GM19240 (cell line): ENCODE data around the gene ADAMTS5.

Experiments
- DNase-seq: peaks from one replicate; pipeline ENCODE4 v3.0.0; 2011; ENCODE audit warnings: low spot score; ENCODE audit not compliant: insufficient read length

Gene ADAMTS5

DNA sequence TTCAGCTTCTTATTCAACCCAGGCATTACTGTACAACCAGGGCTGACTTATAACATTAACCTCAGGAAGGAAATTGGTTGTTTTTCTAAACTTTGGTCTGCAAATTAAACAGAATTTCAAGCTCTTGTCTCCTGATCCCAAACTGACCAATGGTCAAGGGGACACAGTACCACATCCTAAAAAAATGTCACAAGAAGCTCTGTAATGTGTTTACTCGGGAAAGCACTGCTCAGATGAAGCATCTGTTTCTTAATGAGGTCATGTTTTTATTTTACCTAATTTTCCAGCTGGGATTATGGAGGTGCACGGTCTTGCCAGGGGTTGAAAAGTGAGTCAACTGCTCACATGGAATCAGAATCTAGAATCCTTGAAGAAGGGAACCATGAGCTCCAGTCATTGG, 18.7 kb downstream of the ADAMTS5 start:
- no peak for DNase-seq

DNA sequence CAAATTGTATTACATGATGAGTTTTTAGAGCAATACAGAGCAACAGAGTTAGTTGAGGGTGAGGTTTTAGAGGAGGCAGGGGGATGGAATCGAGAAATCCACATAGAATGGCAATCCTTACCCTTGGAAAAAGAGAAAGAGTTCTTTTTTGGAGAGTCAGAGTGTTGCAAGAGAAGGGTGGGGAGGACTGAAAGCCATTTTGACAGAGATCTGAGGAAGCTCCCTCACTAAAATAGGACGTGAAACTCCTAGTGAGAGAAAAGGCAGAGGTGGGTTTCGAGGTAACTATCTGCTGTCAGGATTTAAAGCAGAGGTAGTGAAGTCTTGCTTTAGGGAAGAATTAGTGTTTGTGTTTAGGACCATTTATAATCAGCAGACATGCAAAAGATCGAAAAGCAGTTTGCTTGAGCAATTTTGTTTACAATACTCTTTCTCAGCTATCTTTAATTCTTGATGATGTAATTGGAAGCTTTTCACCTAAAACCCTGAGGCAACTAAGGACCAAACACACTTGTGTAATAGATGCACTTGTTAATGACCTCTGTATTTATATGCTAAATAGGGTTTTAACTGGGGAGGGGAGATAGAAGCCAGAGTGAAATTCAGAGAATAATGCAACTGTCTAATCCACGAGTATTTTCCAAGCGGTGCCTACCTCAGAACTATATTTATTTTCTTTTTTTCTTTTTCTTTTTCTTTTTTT, 20.0 kb downstream of the ADAMTS5 start:
- no peak for DNase-seq

DNA sequence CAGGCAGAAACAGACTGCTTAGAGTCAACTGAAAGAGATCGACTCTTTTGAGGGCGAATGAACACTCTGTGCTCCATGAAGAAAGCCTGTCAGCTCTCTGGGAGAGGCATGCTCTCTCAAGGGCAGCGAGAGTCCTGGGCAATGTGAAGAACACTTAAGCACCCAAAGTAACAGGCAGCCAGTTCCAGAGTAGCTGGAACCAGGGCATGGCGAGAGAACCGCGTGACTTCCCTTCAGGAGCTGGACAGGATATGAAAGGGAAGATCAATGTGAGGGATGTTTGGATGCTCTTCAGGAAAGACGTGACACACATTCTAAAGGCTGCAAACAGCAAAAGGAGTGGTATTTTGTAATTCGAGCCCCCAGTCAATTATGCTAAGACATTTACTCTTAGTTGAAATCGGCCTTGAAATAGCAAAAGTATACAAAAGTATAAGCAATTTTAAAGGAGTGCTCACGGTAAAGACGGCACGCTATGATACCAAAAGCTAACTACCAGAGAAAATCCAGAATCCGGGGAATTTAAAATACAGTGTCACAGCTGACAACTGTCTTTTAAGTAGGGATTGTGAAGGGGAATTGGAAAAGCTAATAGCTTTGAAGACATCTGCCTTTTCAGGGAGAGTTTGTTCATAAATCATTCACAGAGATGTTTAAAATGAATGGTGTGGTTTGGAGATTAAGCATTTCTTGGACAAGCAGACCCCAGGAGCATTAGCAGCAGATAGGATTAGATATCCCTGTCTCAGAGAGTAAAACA, 20.8 kb downstream of the ADAMTS5 start:
- no peak for DNase-seq

DNA sequence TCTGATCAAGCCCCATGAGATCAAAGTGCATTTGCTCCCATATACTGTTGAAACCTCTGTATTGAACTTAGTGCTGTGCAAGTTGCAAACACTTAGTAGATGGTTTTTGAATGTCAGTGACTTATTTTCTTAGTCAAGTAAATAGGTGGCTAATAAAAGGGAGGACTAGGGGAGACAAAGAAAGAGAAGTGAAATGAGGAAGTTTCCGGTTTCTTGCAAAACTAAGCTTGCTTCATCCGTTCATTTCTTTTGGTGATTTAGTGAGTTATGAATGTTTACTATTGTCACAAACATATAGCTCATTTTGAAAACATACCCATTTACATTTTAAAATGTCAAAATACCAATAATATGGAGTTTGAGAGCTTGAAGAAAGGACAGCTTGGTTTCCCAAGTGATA, 23.0 kb downstream of the ADAMTS5 start:
- DNase-seq, result no peak

DNA sequence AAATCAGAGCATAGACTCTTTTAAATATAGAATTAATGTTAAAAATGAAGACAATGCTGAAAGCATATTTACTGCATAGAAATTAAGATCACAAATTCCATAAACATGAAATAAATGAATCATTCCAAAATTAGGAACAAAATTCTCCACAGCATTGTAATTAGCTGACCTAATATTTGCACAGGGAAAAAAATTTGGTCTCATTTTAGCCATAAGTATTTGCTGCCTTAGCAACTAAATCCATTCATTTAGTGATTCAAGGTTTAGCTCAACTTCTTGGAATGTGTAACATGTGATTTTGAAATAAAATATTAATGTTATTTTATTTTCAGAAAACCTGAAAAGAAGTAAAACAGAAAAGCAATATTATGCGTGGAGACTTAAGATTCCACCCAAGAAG, 25.5 kb downstream of the ADAMTS5 start:
- DNase-seq, result no peak

DNA sequence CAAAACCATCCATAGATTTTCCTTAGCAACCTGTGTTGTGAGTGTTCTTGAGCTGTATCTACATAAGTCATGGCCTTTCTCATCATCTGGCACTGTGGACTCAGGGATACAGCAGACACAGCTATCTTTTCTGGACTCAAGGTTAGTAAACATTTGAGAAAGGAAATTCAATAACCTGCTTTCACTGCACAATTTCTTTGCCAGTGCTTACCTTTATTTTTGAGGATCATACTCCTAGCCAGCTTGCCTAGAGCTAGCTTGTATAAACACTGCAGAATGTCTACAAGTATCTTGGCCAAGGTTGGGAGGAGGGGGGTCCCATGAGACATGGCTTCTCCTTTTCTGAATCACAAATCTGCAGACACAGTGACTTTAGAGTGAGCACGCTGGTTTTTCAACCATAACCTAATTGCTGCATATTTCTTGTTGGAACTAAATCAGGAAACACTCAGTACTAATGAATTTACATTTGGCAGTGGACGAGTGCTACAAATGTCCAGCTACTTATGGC, 27.2 kb downstream of the ADAMTS5 start:
- no peak for DNase-seq

DNA sequence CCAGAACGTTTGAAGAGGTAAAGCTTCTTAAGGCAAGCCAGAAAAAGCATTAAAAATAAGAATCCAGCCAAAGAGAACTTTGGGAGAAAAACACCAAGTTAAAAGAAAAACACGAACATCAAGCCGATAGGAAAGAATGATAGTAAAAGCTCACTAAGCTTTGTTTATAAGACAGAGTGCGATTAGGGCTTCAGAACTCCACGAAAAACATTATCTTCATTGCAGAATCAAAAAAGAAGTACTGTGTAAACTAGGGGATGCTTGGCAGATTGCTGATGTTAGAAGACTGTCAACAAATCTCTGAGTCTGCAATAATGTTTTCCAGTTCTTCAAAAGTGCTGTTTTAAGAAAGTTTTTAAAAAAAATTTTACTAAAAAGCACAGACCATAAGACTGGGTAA, 30.2 kb downstream of the ADAMTS5 start:
- DNase-seq, result no peak

DNA sequence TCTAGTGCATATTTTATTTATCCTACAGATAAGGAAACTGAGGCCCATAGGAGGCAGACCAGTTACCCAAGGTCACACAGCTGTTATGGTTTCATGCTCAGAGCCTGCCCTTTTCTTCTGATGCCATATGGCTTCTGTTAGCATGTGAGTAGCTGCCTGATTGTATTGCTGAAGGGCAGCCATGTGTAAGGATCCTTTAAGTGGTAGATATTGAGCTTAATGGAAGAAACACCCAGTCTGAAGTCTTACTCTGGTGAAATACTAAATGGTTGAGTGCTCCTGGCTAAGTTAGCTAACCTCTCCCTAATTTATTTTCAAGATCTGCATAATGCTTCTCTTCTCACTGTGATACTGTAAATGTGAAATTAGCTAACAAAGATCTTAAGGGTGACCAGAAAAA, 30.9 kb downstream of the ADAMTS5 start:
- no peak for DNase-seq

DNA sequence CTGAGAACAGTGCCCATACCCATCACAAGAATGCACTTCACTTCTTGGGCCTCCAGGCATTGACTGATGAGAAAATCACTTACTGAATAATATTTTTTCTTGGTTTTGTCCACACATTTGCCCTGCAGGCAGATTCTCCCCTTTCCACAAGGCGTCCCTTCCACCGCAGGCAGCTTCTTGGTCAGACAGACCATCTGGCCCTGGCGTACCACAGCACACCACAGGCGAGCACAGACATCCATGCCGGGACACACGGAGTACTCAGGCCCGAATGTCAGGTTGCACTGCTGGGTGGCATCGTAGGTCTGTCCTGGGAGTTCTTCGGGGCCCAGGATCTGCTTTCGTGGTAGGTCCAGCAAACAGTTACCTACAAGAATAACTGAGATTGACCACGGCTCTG, 32.5 kb downstream of the ADAMTS5 start:
- no peak for DNase-seq

DNA sequence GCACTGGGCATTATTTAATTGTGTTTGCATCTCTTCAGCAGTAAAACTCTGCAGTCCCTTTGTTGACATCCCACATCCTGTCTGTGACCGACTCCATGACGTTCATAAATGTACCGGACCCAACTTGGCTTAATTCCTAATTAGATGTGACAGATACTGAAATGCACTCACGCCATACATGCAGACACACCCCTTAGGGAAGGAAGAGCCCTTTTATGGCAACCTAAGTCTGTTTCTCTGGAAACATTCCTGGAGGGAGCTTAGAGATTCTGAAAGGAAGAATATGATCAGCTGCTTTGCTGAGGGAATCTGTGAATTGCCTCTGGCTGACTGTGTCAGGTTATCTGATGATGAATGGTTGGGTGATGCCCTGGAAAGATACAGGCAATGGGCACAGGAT, 33.4 kb downstream of the ADAMTS5 start:
- no peak for DNase-seq

DNA sequence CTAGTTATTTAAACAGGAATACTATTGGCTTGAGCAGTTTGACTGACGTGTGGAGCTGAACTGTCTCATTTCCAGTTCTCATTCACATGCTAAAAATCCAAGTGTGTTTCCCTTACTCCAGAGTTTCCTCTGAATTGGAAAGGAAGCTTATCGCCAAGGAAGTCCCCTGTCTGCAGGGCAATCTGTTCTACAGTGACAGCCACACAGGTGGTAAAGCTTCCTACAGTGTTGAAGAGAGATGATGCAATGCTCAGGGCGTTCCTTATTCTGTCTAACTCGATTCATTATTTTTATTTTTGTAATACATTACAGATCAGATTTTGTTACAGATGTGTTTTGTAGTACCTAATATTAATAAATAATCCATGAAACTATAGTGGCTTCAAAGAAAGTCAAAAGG, 41.3 kb downstream of the ADAMTS5 start:
- DNase-seq, result no peak

DNA sequence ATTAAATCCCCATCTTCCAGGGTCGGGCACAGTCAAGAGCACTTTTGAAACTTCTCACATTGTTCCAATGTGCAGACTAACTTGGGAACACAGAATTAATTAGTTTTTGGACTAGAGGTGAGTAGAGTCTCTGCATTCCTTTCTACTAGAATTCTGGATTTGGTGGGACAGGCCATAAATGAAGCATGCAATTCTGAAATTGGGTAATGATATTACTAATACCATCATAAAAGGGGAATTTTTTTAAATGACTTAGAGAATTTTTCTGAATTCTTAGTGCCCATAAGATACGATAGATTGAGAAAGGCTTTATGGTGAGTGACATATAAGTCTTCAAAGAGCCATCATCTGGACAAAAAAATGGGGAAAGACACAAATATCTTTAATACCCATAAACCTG, 41.8 kb downstream of the ADAMTS5 start:
- DNase-seq, result no peak

DNA sequence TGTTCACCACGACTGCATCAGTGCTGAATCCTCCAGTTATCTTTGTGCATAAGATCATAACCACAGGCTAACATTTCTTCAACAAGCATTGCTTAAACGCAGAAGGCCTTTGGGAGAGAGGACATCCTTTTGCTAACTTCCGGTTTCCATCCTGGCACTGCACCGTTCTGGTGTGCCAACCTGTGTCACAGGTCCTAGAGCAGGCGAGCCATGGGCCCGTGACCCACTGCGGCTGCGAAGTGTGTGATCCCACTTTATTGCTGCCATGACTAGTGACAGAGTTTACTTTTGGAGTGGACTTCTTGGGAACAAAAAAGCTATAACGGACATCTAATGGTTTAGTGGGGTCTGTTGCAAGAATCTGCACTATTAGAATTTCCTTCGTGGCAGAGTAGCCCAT, 42.9 kb downstream of the ADAMTS5 start:
- DNase-seq, result no peak

DNA sequence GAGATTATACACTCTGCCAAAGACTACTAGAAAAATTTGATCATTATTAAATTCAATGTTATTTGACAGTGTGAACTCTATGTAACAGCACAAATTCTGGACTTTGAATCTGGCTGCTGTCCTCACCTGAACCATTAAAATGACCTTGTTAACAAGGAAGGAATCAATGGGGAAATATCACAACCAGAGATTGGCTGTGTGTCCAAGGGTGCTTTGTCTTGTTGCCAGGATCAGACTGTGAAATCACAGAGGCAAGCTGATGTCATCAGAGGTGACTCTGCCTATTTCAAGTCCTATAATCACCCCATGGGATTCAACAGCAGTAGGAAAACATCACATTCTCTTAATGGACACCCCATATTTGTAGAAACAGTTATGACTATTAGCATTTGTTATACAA, 46.8 kb downstream of the ADAMTS5 start:
- no peak for DNase-seq

DNA sequence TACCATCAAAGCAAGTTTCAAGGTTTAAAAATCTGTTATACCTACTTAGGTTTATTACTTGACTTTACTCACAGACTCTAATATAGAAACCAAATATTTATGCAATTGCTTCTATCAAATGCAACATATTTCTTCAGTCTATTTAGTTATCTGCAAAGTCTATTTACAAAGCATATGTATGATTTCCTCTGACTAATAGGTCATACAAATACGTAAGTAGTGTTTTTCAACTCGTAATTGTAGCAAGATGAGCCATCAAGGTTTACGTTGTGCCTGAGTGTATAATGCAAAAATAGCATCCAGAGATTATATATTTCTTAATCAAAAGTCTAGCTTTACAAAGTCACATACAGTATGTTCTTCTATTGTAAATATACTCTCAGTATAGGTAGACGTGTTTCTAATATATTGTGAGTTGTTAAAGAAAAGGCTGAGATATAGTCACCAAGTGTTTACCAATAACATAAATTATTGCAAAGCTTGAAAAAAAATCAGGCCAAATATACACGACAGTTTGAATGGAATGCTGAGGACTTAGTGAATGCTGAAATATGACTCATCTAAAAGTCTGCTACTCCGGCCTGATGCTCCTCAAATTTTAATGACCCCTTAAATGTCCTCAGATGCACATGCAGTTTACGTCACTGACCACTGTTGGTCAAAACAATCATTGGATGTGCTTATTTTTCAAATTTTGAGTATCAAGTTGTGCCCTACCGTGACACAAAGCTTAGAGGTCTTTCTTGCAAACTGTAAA, 48.4 kb downstream of the ADAMTS5 start:
- DNase-seq, result no peak

DNA sequence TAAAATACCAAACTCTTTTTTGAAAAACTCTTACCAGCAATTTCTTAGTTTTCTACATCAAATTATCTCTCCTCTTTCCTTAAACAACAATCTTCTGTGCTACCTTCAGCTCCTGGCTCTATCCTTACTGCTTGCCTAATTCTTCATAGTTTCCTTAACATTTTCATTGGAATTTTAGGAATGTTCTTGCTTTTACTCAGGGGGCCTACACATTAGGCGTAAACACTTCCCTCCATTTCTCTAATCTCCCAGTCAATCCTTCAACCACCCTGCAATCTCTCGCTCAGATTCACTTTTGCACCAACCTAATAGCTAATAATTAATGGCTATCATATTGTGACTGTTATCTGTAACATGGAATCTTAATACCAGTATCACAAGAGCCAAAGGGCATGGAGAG, 50.1 kb downstream of the ADAMTS5 start:
- no peak for DNase-seq

DNA sequence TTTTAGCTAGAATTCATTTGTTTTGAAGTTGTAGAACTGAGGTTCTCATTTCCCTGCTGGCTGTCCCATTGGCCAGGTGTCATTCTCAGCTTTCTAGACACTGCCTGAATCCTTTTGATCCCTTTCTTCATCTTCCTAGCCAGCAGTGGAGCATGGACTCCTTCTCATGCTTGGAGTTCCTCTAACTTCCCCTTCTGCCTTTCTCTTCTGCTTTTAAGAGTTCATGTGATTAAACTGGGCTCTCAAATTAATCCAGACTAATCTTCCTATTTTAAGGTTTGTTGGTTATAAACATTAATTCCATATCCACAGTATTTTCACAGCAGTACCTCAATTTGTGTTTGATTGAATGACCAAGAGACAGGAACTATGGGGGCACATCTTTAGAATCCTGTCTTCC, 52.3 kb downstream of the ADAMTS5 start:
- DNase-seq, result no peak

DNA sequence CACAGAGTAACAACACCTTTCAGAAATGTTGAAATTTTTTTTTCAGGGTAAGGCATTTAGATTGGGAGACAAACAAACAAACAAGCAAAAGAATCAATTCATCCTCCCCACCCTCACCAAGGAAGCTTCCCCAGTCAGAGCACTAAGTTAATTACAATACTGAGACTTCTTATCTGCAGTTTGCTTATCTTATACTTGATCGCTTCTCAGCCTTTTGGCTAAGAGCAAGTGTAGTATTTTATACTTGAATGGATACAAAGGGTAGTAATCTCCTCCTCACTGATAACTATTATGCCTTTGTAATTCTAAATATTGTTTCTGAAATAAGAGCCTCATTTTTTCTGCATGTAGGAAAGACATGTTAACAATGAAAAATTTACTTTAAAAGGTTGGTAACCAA, 54.4 kb downstream of the ADAMTS5 start:
- DNase-seq, result no peak

DNA sequence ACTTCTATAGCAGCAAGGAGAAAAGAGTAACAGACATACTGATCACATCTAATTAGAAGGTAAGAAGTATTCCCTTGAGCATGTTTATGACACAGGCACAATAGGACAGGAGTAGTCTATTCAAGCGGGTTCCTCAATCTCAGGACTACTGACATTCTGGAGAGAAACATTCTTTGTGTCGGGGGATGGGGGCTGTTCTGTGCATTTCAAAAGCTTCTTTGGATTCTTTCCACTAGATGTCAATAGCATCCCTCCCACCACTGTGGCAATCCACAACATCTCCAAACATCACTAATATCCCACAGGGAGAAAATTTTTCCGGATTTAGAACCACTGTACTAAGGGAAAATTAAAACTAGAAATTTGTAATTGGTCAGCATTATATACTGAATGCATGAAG, 56.9 kb downstream of the ADAMTS5 start:
- DNase-seq, result no peak

DNA sequence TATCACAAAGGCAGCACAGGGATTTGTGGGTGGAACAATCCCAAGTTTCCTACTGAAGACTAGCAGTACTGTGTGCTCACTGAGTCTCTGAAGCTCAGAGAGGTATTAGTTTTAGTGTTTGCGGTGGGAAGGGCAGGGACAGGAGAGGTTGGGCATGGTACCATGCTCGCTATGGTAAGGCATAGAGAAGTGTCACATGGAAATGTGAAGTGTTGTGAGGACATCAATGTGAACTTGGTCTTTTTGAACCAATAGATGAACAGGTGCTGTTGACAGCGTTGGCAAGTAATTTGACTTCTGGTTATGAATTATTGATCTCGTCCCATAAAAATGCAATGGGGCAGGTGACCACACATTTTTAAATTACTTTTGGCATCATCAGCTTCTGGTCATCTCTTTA, 65.9 kb downstream of the ADAMTS5 start:
- no peak for DNase-seq

DNA sequence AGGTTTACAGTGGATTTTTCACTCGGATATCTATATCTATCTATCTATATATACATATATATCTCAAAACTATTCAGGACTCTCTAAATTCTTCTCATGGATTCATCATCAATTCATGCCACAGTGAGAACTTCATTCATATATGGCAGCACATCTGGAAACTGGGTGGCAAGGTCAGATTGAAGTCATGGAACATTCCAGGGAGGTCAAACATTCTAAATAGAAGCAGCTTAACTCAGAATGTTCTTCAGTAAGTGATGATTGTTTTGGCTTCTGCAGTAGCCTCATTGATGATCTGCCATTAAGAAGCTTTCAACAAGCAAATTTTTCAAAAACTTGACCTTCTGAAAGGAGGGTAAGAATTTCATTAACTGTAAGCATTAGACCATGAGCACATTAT, 74.7 kb downstream of the ADAMTS5 start:
- no peak for DNase-seq

DNA sequence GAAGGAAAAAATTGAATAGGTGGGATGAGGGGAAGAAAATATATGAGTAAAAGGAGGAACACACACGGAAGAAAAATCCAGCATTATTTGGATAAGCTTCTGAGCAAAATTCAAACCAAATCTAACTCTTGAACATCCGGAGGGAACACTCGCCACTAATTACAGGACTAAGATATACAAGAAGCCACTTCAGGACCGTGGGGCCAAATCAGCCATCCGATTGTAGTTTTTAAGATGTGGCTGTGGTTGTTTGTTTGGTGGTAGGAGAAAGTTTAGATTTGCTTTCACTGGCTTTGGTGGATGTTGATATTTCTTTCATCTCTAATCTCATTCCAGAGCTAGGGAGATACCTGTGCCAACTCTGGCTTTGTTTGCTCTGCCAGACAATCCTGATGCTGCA, 78.0 kb downstream of the ADAMTS5 start:
- DNase-seq, result no peak
